Esophagus squamous epithelium (tissue), 4 donors: ENCODE measurements around the gene NAV2.

ENCODE experiments used
- POLR2A ChIP-seq, 4 donors: fragments of 450-650 bp; IDR thresholded peaks; one replicate each; pipeline ENCODE4 v1.6.1; 2017; ENCODE audit warnings: antibody characterized with exemption in 4 of 4, mild to moderate bottlenecking in 4 of 4, moderate library complexity in 3 of 4
- TF ChIP-seq, protein P1 (sequence below), 6 experiments: fragments of 450-650 bp in 4 of 6; fragments of 200-600 bp in 2 of 6; sonication (generic) in 2 of 6; IDR thresholded peaks; one replicate each; pipeline ENCODE4 v1.5.1; 2016 to 2019; ENCODE audit warnings: antibody characterized with exemption in 6 of 6, mild to moderate bottlenecking in 4 of 6, moderate library complexity in 4 of 6

DNA sequence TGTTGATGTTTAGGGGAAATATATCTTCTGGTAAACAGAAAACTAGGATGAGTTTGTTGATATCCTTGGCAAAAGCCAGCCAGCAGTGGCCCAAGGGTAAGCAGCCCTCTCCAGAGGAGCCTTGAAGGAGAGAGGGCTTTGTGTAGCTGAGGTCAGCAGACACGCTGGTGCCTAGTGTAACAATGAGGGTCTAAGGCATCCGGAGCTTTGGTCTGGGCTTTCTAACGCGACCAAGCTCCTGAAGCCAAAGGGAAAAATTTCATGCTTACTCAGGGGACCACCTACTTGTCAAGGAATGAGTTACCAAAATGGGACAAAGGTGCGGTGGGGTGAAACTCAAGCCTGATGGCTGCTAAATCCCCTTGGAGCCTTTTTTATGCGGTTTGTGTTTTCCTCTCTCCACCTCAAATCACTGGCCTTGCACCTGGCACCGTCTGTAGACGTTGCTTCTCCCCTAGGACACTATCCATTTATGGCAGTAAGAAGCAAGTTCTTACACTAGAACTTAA, 312.7 kb downstream of the NAV2 start:
- TF ChIP-seq, protein P1, sequence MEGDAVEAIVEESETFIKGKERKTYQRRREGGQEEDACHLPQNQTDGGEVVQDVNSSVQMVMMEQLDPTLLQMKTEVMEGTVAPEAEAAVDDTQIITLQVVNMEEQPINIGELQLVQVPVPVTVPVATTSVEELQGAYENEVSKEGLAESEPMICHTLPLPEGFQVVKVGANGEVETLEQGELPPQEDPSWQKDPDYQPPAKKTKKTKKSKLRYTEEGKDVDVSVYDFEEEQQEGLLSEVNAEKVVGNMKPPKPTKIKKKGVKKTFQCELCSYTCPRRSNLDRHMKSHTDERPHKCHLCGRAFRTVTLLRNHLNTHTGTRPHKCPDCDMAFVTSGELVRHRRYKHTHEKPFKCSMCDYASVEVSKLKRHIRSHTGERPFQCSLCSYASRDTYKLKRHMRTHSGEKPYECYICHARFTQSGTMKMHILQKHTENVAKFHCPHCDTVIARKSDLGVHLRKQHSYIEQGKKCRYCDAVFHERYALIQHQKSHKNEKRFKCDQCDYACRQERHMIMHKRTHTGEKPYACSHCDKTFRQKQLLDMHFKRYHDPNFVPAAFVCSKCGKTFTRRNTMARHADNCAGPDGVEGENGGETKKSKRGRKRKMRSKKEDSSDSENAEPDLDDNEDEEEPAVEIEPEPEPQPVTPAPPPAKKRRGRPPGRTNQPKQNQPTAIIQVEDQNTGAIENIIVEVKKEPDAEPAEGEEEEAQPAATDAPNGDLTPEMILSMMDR (IDR thresholded peaks at IDR 0.05) = no peak
- no peak for TF ChIP-seq POLR2A (IDR thresholded peaks at IDR 0.05)
